ENCODE measurements around the gene PTGER3. TPM values are rescaled to one million over a fixed set of nuclear protein-coding genes. Genes with fewer than 3 reads are reported as not detected.

The PTGER3 gene
- total and polyA plus RNA-seq, 2 donors (not counting 1 experiment from before 2014, with no cell fraction given): 0.89 to 1.5 TPM

GRCh38 chr1:70979881-70980280 is 67.7 kb downstream of the PTGER3 start:
- no peak overlapping the region for H3K27ac ChIP-seq (ENCODE audit: insufficient read depth, low read length)
- no peak for DNase-seq (ENCODE audit: low read depth in 2 of 2)
- H4K20me1 ChIP-seq (ENCODE audit: control insufficient read depth, extremely low read depth, insufficient read depth, low read length): no peaks in the 10 kb centered on the region
- no peaks in the 10 kb centered on the region for H3K79me2 ChIP-seq (ENCODE audit: control insufficient read depth, insufficient read depth, low read length)
- TF ChIP-seq EZH2 (IDR thresholded peaks at IDR 0.05; ENCODE audit: low read length, missing control alignments): no peak
- no peak for TF ChIP-seq CTCF (conservative IDR thresholded peaks at IDR 0.05 in 1 of 2, IDR thresholded peaks at IDR 0.05 in 1 of 2; ENCODE audit: low read depth in 1 of 2, low read length in 2 of 2)
- no peaks in the 10 kb centered on the region for H3K27me3 ChIP-seq (ENCODE audit: control insufficient read depth, insufficient read depth, low read length)
- H3K4me2 ChIP-seq (ENCODE audit: extremely low read depth, insufficient read depth, low read length): no peak overlapping the region
- H2AFZ ChIP-seq (ENCODE audit: low read length): no peak overlapping the region
- H3K4me3 ChIP-seq (replicated peaks in 1 of 4; ENCODE audit: control extremely low read depth in 1 of 4, insufficient read depth in 1 of 4, low read depth in 3 of 4, low read length in 4 of 4): no peak overlapping the region
- no peaks in the 10 kb centered on the region for H3K36me3 ChIP-seq (ENCODE audit: control insufficient read depth, insufficient read depth, low read length)
- no peaks in the 10 kb centered on the region for H3K9me3 ChIP-seq (ENCODE audit: control insufficient read depth, insufficient read depth, low read depth, low read length)
- no peak overlapping the region for H3K9ac ChIP-seq (ENCODE audit: insufficient read depth, low read length)
- no peaks in the 10 kb centered on the region for H3K4me1 ChIP-seq (ENCODE audit: control insufficient read depth, extremely low read depth, insufficient read depth, low read length)

- Histone ChIP-seq H3K9ac (ENCODE audit: insufficient read depth, low read length) (no peak overlapping the region), H3K4me1 (ENCODE audit: control insufficient read depth, extremely low read depth, insufficient read depth, low read length) (no peaks in the 10 kb centered on the region)
- TF ChIP-seq EZH2 (IDR thresholded peaks at IDR 0.05; ENCODE audit: low read length, missing control alignments): no peak
- TF ChIP-seq CTCF (conservative IDR thresholded peaks at IDR 0.05 in 1 of 2, IDR thresholded peaks at IDR 0.05 in 1 of 2; ENCODE audit: low read depth in 1 of 2, low read length in 2 of 2): no peak
Observed at GRCh38 chr1:70979313-70979712, 68.3 kb downstream of the PTGER3 start.

GRCh38 chr1:70978623-70979022 is 69.0 kb downstream of the PTGER3 start:
- TF ChIP-seq CTCF (conservative IDR thresholded peaks at IDR 0.05 in 1 of 2, IDR thresholded peaks at IDR 0.05 in 1 of 2; ENCODE audit: low read depth in 1 of 2, low read length in 2 of 2): no peak
- TF ChIP-seq EZH2 (IDR thresholded peaks at IDR 0.05; ENCODE audit: low read length, missing control alignments): no peak
- Histone ChIP-seq H3K27ac (ENCODE audit: insufficient read depth, low read length) (no peak overlapping the region), H3K4me3 (replicated peaks in 1 of 4; ENCODE audit: control extremely low read depth in 1 of 4, insufficient read depth in 1 of 4, low read depth in 3 of 4, low read length in 4 of 4) (no peak overlapping the region), H3K79me2 (ENCODE audit: control insufficient read depth, insufficient read depth, low read length) (no peaks in the 10 kb centered on the region), H3K36me3 (ENCODE audit: control insufficient read depth, insufficient read depth, low read length) (no peaks in the 10 kb centered on the region), H3K9ac (ENCODE audit: insufficient read depth, low read length) (no peak overlapping the region), H3K4me1 (ENCODE audit: control insufficient read depth, extremely low read depth, insufficient read depth, low read length) (no peaks in the 10 kb centered on the region), H3K27me3 (ENCODE audit: control insufficient read depth, insufficient read depth, low read length) (no peaks in the 10 kb centered on the region), H2AFZ (ENCODE audit: low read length) (no peak overlapping the region), H3K4me2 (ENCODE audit: extremely low read depth, insufficient read depth, low read length) (no peak overlapping the region), H3K9me3 (ENCODE audit: control insufficient read depth, insufficient read depth, low read depth, low read length) (no peaks in the 10 kb centered on the region), H4K20me1 (ENCODE audit: control insufficient read depth, extremely low read depth, insufficient read depth, low read length) (no peaks in the 10 kb centered on the region)
- DNase-seq (ENCODE audit: low read depth in 2 of 2): no peak

More at GRCh38 chr1:70979313-70979712, 68.3 kb downstream of the PTGER3 start:
- no peaks in the 10 kb centered on the region for H3K9me3 ChIP-seq (ENCODE audit: control insufficient read depth, insufficient read depth, low read depth, low read length)
- DNase-seq (ENCODE audit: low read depth in 2 of 2): no peak
- H4K20me1 ChIP-seq (ENCODE audit: control insufficient read depth, extremely low read depth, insufficient read depth, low read length): no peaks in the 10 kb centered on the region
- no peak overlapping the region for H3K4me2 ChIP-seq (ENCODE audit: extremely low read depth, insufficient read depth, low read length)
- no peak overlapping the region for H3K27ac ChIP-seq (ENCODE audit: insufficient read depth, low read length)
- H2AFZ ChIP-seq (ENCODE audit: low read length): no peak overlapping the region
- no peaks in the 10 kb centered on the region for H3K36me3 ChIP-seq (ENCODE audit: control insufficient read depth, insufficient read depth, low read length)
- no peaks in the 10 kb centered on the region for H3K79me2 ChIP-seq (ENCODE audit: control insufficient read depth, insufficient read depth, low read length)
- no peaks in the 10 kb centered on the region for H3K27me3 ChIP-seq (ENCODE audit: control insufficient read depth, insufficient read depth, low read length)
- H3K4me3 ChIP-seq (replicated peaks in 1 of 4; ENCODE audit: control extremely low read depth in 1 of 4, insufficient read depth in 1 of 4, low read depth in 3 of 4, low read length in 4 of 4): no peak overlapping the region
